Measurements from ENCODE around the gene FARP1. TPM values are rescaled to one million over a fixed set of nuclear protein-coding genes. Genes with fewer than 3 reads are reported as not detected.

Gene FARP1
- total and polyA plus RNA-seq, 2 of the 13 experiments (the other 11 are each of a cell fraction or from before 2014, with no cell fraction given), result 70.6 to 126 TPM

DNA sequence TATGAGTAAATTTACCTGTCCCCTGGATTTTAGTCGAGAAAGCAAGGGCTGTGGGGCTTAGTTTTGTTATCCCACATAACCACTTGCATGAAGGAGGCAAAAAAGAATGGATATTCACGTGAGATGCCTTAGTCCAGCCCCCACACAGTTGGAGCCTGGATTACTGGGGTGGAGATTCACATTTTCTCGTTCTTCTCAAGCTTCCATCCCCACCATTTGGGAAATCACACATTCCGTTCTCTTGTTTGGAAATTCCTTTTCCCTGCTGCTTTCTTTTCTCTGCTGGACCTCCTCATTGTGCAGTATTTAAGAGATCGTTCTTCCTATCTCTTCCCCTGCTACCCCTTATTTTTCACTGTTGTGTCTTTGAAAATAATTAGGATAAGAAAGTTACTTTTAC is 45.1 kb upstream of the FARP1 start (continued):
- TF ChIP-seq, protein P1, sequence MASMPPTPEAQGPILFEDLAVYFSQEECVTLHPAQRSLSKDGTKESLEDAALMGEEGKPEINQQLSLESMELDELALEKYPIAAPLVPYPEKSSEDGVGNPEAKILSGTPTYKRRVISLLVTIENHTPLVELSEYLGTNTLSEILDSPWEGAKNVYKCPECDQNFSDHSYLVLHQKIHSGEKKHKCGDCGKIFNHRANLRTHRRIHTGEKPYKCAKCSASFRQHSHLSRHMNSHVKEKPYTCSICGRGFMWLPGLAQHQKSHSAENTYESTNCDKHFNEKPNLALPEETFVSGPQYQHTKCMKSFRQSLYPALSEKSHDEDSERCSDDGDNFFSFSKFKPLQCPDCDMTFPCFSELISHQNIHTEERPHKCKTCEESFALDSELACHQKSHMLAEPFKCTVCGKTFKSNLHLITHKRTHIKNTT (CRISPR knock-in tag; IDR thresholded peaks at IDR 0.05), result no peak
- no peak for TF ChIP-seq ZNF414 (CRISPR knock-in tag; IDR thresholded peaks at IDR 0.05)
- no peak for TF ChIP-seq SRSF4 (IDR thresholded peaks at IDR 0.05; ENCODE audit: low read depth, low read length, poor library complexity, severe bottlenecking)
- no peak for TF ChIP-seq HMG20A (CRISPR knock-in tag; IDR thresholded peaks at IDR 0.05; ENCODE audit: borderline replicate concordance)
- no peak for TF ChIP-seq ZNF562 (CRISPR knock-in tag; IDR thresholded peaks at IDR 0.05; ENCODE audit: borderline replicate concordance)

DNA sequence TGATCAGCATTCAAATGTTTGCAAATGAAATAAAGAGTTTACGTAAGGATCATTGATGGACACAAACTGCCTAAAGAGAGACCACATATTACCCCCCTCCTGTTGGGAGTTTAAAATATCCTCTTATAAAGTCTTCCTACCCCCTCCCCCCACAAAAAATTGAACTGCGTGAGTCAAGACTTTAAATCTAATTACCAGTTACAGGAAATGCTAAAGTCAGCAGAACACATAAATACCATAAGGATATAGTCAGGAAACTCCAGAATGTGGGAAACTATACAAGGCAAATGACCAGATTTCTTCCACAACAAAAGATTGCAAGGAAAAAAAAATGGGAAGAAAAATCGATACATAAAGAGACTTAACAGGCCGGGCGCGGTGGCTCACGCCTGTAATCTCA is 44.4 kb upstream of the FARP1 start:
- Histone ChIP-seq H3K9me3 (ENCODE audit: low read length) (peaks cover 4% of the 10 kb centered on the region; the same call in 1 of the 2 replicates), H2AFZ (ENCODE audit: low read length) (no peak overlapping the region), H3K36me3 (replicated peaks in 1 of 2; ENCODE audit: control insufficient read depth in 1 of 2, insufficient read depth in 2 of 2, low read length in 2 of 2) (no peaks in the 10 kb centered on the region), H3K4me1 (ENCODE audit: insufficient read depth, low read length) (peaks cover 24% of the 10 kb centered on the region), H3K4me3 (replicated peaks in 1 of 3; ENCODE audit: insufficient read depth in 1 of 3, low read depth in 2 of 3, low read length in 3 of 3) (no peak overlapping the region), H3K4me2 (ENCODE audit: low read depth, low read length) (no peak overlapping the region), H4K20me1 (ENCODE audit: insufficient read depth, low read length) (no peaks in the 10 kb centered on the region), H3K79me2 (ENCODE audit: insufficient read depth, low read length) (no peaks in the 10 kb centered on the region), H3K27me3 (ENCODE audit: control insufficient read depth in 1 of 2, insufficient read depth in 2 of 2, low read length in 2 of 2) (no peaks in the 10 kb centered on the region), H3K27ac (ENCODE audit: extremely low read length, insufficient read depth, low read length) (no peak overlapping the region), H3K9ac (ENCODE audit: insufficient read depth, low read depth, low read length) (no peak overlapping the region)
- DNase-seq (ENCODE audit: low spot score) (no peak), ATAC-seq (no peak), FAIRE-seq (no peak)
- BruUV-seq (replicated peaks), result no TSS peak
- TF ChIP-seq ZNF629 (CRISPR knock-in tag; conservative IDR thresholded peaks at IDR 0.05) (no peak), HNRNPL (IDR thresholded peaks at IDR 0.05; ENCODE audit: low read depth, low read length) (no peak), MAFK (conservative IDR thresholded peaks at IDR 0.05 in 1 of 2, IDR thresholded peaks at IDR 0.05 in 1 of 2; ENCODE audit: low read length in 2 of 2) (peak in 1 of 2 experiments; percentile 28; a peak in 1 of 4 replicates), NCOA1 (CRISPR knock-in tag; IDR thresholded peaks at IDR 0.05) (no peak)
- 88% methylated on average over 7 of the region's 7 CpGs for WGBS (ENCODE audit: low lambda C conversion rate)
- intact Hi-C loops (cut with micrococcal nuclease; ENCODE audit: unreplicated experiment), result no loop called here
- in situ Hi-C loops (cut with HindIII; ENCODE audit: extremely low pct_ligation_motif_present, low pct_unique_long_range_greater_than_20kb), result loop anchor here (10.0 kb wide), 1 partner anchor 244 kb away; no protein-coding TSS in a partner anchor
- ChIA-PET POLR2A (no interaction called here), CTCF (ENCODE audit: low intra/inter-chr PET ratio, low total read pairs) (no interaction called here)

All from HepG2 (cell line).